GM12874 (cell line): ENCODE measurements around the gene BMP7.

Experiments used
- CTCF ChIP-seq: IDR thresholded peaks from 2 replicates; pipeline ENCODE4 v1.5.1; 2011; ENCODE audit warnings: low read depth, mild to moderate bottlenecking, control low read depth, low read length, moderate library complexity; ENCODE audit not compliant: insufficient read depth

The BMP7 gene

DNA sequence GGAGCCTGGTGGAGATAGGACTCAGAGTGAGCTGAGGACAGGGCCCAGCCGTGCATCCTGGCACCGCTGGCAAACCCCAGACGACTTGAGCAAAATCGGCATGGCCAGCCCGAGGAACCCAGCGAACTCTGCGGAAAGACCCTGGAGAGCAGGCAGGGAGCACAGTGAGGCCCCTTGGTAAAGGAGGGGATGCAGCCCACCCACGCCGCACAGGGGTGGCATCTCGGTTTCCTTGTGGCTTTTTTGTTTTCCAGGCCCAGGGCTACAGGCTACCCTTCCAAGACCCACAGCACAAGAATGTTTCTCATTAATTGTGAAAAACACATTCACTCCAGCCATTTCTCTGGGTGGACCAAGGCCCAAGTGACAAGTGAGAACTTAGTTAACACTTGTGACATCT, 71.4 kb downstream of the BMP7 start:
- no peak for TF ChIP-seq CTCF

DNA sequence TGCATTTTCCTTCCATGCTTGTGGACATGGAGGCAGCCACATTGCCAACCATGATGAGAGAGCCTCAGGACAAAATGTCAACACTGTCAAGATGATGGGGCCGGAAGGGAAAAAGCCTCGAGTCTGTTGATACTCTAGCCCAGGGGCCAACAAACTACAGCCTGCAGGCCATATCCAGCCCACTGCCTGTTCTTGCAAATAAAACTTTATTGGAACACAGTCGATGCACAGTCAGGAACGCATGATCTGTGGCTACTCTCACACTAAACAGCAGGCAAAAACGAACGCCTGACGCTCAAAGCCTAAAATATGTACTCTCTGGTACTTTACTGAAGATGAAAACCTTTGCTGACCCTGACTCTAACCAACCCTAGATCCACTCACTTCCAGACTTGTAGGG, 72.3 kb downstream of the BMP7 start:
- TF ChIP-seq CTCF = no peak

DNA sequence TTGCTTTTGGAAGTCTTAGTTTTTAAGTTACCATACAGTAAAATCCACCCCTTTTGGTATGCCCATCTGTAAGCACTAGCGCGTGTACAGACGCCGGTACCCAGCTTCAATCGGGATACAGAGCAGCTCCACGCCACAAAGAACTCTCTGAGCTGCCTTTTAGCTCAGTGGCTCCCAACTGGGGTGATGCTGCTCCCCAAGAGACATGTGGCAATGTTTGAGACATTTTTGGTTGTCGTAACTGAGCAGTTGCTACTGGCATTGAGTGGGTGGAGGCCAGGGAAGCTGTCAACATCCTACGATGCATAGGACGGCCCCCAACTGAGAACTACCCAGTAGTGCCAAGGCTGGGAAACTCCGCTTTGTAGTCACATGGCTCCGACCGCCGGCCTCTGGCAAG, 73.3 kb downstream of the BMP7 start:
- no peak for TF ChIP-seq CTCF

DNA sequence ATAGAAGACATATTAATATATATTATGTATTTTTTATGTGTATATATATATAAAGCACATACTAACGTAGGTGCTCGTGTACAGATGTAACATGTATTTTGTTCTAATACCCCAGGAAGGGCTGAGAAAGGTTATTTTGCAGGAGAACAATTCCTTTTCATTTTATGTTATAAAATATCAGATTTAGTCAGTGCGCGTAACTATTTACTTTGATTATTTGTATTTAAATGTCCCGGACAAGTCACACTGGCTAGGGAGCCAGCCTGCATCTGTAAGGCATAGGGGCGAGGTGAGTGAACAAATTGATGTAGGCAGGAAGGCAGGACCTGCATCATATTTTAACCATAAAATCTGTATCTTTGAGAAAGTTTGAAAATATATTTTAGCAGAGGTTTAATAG, 74.1 kb downstream of the BMP7 start:
- no peak for TF ChIP-seq CTCF

GRCh38 chr20:57190536-57191264, 75.7 kb downstream of the BMP7 start:
- TF ChIP-seq CTCF = no peak

DNA sequence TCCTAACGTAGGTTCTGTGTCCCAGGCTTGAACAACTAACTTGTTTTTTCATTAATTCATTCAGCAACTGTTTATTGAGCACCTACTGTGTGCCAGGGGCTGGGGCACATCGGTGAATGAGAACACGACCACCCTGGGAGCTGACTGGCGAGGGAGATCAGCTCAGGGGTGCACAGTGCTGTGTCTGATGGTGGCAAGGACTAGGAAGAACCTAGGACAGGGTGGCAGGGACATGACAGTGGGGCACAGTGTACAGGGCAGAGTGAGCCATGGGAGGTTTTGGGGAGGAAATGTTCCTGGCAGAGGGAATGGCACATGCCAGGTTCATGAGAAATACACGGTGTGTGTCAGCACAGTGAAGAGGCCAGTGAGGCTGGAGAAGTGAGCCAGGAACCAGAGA, 76.7 kb downstream of the BMP7 start:
- TF ChIP-seq CTCF = no peak

- TF ChIP-seq CTCF = no peak
These were observed 77.8 kb downstream of the BMP7 start for GRCh38 chr20:57188576-57189079.
